Measurements from ENCODE around the gene ZFP36. TPM values are rescaled to one million over a fixed set of nuclear protein-coding genes. Genes with fewer than 3 reads are reported as not detected.

ZFP36 gene
- total RNA-seq, 1 experiment from 2014 or later, result 414 TPM

- intact Hi-C loops (cut with micrococcal nuclease; ENCODE audit: unreplicated experiment), result no loop called here
- Histone ChIP-seq H3K4me1 (ENCODE audit: control insufficient read depth, insufficient read depth, low read length) (peaks cover 33% of the 10 kb centered on the region), H3K36me3 (ENCODE audit: control insufficient read depth, insufficient read depth, low read length) (peaks cover 95% of the 10 kb centered on the region), H3K9me3 (ENCODE audit: control insufficient read depth, insufficient read depth, low read depth, low read length) (no peaks in the 10 kb centered on the region), H3K4me3 (ENCODE audit: low read depth in 2 of 2, low read length in 2 of 2) (no peak overlapping the region), H3K27ac (ENCODE audit: low read length) (peak overlapping the region; percentile 0; the same call in 1 of the 2 replicates), H3K27me3 (ENCODE audit: control insufficient read depth, insufficient read depth, low read length) (no peaks in the 10 kb centered on the region)
- no peak for DNase-seq (ENCODE audit: low read depth, low spot score)
- ChIA-PET POLR2A (interaction anchor here (0.5 to 2.0 kb wide), 17 partner anchors 9 to 557 kb away, joined by 3 to 12 read pairs (median 6); partner anchors contain the start of genes PLEKHG2 and RPS16), CTCF (interaction anchor here (0.7 to 3.0 kb wide), 9 partner anchors 13 to 750 kb away, joined by 4 to 20 read pairs (median 4); no protein-coding TSS in a partner anchor)
- TF ChIP-seq REST (IDR thresholded peaks at IDR 0.05; ENCODE audit: insufficient read depth in 1 of 2, low read depth in 2 of 2, low read length in 1 of 2) (no peak), POLR2AphosphoS5 (IDR thresholded peaks at IDR 0.05; ENCODE audit: low read depth, low read length) (no peak), TCF7L2 (IDR thresholded peaks at IDR 0.05; ENCODE audit: low read depth, low read length) (no peak), SIN3A (IDR thresholded peaks at IDR 0.05; ENCODE audit: borderline replicate concordance, insufficient read depth, low read depth, low read length) (no peak)
- TF ChIP-seq, protein P1, sequence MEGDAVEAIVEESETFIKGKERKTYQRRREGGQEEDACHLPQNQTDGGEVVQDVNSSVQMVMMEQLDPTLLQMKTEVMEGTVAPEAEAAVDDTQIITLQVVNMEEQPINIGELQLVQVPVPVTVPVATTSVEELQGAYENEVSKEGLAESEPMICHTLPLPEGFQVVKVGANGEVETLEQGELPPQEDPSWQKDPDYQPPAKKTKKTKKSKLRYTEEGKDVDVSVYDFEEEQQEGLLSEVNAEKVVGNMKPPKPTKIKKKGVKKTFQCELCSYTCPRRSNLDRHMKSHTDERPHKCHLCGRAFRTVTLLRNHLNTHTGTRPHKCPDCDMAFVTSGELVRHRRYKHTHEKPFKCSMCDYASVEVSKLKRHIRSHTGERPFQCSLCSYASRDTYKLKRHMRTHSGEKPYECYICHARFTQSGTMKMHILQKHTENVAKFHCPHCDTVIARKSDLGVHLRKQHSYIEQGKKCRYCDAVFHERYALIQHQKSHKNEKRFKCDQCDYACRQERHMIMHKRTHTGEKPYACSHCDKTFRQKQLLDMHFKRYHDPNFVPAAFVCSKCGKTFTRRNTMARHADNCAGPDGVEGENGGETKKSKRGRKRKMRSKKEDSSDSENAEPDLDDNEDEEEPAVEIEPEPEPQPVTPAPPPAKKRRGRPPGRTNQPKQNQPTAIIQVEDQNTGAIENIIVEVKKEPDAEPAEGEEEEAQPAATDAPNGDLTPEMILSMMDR (IDR thresholded peaks at IDR 0.05), result no peak
- ATAC-seq, result peak; percentile 11
- in situ Hi-C loops (cut with HindIII; ENCODE audit: low pct_unique_long_range_greater_than_20kb, low sequenced_read_pairs), result no loop called here
- no TSS peak for BruUV-seq (replicated peaks)
These were observed 21.6 kb upstream of the ZFP36 start for GRCh38 chr19:39384839-39385568.

GRCh38 chr19:39385629-39386411, 20.8 kb upstream of the ZFP36 start:
- Histone ChIP-seq H3K27ac (ENCODE audit: low read length) (peak overlapping the region; percentile 0; the same call in 1 of the 2 replicates), H3K4me1 (ENCODE audit: control insufficient read depth, insufficient read depth, low read length) (peaks cover 37% of the 10 kb centered on the region), H3K27me3 (ENCODE audit: control insufficient read depth, insufficient read depth, low read length) (no peaks in the 10 kb centered on the region), H3K36me3 (ENCODE audit: control insufficient read depth, insufficient read depth, low read length) (peaks cover 87% of the 10 kb centered on the region), H3K4me3 (ENCODE audit: low read depth in 2 of 2, low read length in 2 of 2) (no peak overlapping the region), H3K9me3 (ENCODE audit: control insufficient read depth, insufficient read depth, low read depth, low read length) (no peaks in the 10 kb centered on the region)
- ATAC-seq (no peak), DNase-seq (ENCODE audit: low read depth, low spot score) (no peak)
- TF ChIP-seq, protein P1 (IDR thresholded peaks at IDR 0.05), result no peak
- POLR2A ChIA-PET, result interaction anchor here (0.5 to 2.0 kb wide), 21 partner anchors 10 to 862 kb away, joined by 3 to 12 read pairs (median 6); partner anchors contain the start of genes PLEKHG2, RPS16 and SAMD4B
- intact Hi-C loops (cut with micrococcal nuclease; ENCODE audit: unreplicated experiment), result no loop called here
- BruUV-seq (replicated peaks), result TSS peak; percentile 88
- in situ Hi-C loops (cut with HindIII; ENCODE audit: low pct_unique_long_range_greater_than_20kb, low sequenced_read_pairs), result no loop called here
- CTCF ChIA-PET, result interaction anchor here (0.6 to 1.5 kb wide), 9 partner anchors 12 to 751 kb away, joined by 3 to 12 read pairs (median 4); no protein-coding TSS in a partner anchor
